ENCODE data around the gene DTL. TPM values are rescaled to one million over a fixed set of nuclear protein-coding genes. Genes with fewer than 3 reads are reported as not detected.
"Not testable (repeated sequence)": the region's sequence is repeated elsewhere in the genome, so short reads cannot be mapped to it uniquely, and the experiment has no call there.

DTL gene
- total RNA-seq = 10 to 100 TPM; 70.6 to 72.2 TPM

DNA sequence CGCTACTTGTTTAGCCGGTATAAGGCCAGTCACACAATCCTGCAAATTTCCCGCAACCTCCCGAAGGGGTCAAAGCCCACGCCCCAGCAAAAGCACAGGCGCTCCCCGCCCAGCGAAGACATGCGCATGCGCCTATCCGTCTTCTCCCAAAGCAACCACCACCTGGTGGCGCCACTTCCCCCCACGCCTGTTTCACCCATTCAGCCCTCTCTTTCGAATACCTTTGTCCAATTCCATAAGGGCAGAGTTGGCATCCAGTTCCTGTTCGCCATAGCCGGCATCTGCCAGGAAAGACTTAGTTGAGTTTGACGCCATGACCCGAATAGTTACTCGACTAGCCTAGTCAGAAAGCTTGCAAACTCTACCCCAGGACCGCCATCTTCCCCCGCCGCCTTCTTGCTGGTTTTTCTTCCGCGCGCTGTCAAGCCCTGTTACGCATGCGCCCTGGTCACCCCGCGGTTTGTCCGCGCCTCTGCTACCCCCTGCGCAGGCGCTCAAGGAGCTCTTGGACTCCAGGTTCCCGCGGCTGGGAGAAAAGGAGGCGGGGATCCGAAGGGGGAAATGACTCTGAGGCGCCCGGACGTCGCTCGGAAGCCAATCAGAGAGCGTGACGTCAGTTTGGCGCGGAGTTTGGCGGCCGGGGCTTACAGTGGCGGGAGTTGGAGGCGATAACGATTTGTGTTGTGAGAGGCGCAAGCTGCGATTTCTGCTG is at the start of gene DTL, which contains the start of gene INTS7:
TSS of gene DTL (plus strand) at position 626 of the 712 bp plus-strand sequence. CDS start 143 bp downstream, outside the sequence.
TSS of gene INTS7 (minus strand) at position 435 of the 712 bp plus-strand sequence. CDS start at position 315, 120 bp downstream.
- Mint-ChIP-seq H3K4me3 (peak within 1 kb of the TSS; percentile 92), H3K4me1 (peaks cover 47% of the 10 kb centered on the region), H3K27ac (peak within 1 kb of the TSS; percentile 98), H3K9me3 (no peaks in the 10 kb centered on the region), H3K36me3 (ENCODE audit: low read depth) (peaks cover 79% of the 10 kb centered on the region), H3K27me3 (no peaks in the 10 kb centered on the region)
- ATAC-seq (replicated peaks) = peak; percentile 81

DNA sequence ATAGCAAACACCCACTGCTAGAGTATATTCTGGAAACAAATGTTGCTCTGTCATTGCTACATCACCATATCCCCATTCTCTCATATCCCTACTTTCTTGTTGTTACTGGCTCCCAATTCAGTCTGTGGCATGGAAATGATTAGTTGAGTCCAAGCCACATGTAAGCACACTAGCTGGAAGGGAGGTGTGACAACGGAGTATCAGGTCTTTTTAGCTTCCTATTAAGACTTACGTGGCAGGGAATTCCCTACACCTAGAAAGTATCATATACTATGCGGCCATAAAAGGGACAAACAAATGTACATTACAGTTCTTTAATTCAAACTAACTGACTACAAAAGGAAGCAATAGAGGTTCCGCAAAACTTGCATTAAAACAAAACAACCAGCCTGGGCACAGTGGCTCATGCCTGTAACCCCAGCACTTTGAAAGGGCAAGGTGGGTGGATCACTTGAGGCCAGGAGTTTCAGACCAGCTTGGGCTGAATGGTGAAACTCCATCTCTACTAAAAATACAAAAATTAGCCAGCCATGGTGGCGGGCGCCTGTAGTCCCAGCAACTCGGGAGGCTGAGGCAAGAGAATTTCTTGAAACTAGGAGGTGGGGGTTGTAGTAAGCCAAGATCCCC is 48.8 kb upstream of the DTL start:
- no peak overlapping the region for H3K4me3 Mint-ChIP-seq
- no peaks in the 10 kb centered on the region for H3K9me3 Mint-ChIP-seq
- H3K27me3 Mint-ChIP-seq = no peaks in the 10 kb centered on the region
- peak; percentile 29 for ATAC-seq (replicated peaks)
- peaks cover 76% of the 10 kb centered on the region for H3K36me3 Mint-ChIP-seq (ENCODE audit: low read depth)
- H3K27ac Mint-ChIP-seq = peak overlapping the region; percentile 41
- H3K4me1 Mint-ChIP-seq = no peaks in the 10 kb centered on the region

DNA sequence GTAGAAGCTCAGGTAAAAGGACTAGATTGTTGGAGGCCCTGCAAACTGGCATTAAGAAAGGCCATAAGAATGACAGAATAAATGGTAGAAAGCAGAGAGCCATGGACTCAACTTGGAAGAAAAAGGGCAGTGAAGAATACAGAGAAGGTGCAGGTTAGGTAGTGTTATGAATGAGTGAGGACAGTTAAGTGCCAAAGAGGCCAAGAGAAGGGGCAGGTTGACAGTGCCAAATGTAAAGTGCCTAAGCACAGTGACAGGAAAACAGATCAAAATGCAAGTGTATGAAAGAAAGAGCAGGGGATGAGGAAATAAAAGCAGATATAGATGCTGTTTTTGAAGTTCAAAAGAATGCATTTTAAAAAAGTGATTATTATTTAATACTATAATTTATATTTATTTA is 43.9 kb upstream of the DTL start:
- H3K27ac Mint-ChIP-seq = no peak overlapping the region
- ATAC-seq (replicated peaks) = no peak
- H3K4me3 Mint-ChIP-seq = no peak overlapping the region
- H3K9me3 Mint-ChIP-seq = no peaks in the 10 kb centered on the region
- H3K36me3 Mint-ChIP-seq (ENCODE audit: low read depth) = peaks cover 56% of the 10 kb centered on the region
- H3K27me3 Mint-ChIP-seq = no peaks in the 10 kb centered on the region
- peaks cover 4% of the 10 kb centered on the region for H3K4me1 Mint-ChIP-seq

DNA sequence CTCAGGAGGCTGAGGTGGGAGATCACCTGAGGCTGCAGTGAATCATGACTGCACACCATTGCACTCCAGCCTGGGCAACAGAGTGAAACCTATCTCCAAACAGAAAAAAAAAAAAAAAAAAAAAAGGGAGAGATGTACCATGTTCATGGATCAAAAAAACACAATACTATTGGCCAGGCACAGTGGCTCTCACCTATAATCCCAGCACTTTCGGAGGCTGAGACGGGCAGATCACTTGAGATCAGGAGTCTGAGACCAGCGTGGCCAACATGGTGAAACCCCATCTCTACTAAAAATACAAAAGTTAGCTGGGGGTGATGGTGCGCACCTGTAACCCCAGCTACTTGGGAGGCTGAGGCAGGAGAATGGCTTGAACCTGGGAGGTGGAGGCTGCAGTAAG is 38.1 kb upstream of the DTL start:
- H3K27ac Mint-ChIP-seq; H3K27me3 Mint-ChIP-seq; H3K4me1 Mint-ChIP-seq; ATAC-seq (replicated peaks); H3K9me3 Mint-ChIP-seq; H3K4me3 Mint-ChIP-seq: not testable (repeated sequence)
- H3K36me3 Mint-ChIP-seq (ENCODE audit: low read depth) = peaks cover 70% of the 10 kb centered on the region

DNA sequence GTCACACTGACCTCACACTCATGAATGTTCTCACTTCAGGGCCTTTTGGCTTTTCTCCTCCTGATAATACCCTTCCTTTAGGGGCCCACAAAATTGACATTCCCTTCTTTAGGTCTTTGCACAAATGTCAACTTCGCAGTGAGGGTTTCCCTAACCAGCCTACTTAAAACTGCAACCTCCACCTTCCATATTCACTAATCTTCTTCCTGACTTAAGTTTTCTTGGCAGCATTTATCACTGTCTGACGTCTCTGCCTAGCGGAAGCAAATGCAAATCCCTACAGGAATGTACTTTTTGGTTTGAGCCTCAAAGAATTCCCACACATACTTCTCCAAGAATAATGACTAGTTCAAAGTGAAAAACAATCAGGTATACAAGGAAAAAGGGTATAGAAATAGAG is 33.0 kb upstream of the DTL start:
- H3K27ac Mint-ChIP-seq = no peak overlapping the region
- ATAC-seq (replicated peaks) = no peak
- H3K27me3 Mint-ChIP-seq = no peaks in the 10 kb centered on the region
- H3K9me3 Mint-ChIP-seq = no peaks in the 10 kb centered on the region
- no peaks in the 10 kb centered on the region for H3K4me1 Mint-ChIP-seq
- peaks cover 88% of the 10 kb centered on the region for H3K36me3 Mint-ChIP-seq (ENCODE audit: low read depth)
- no peak overlapping the region for H3K4me3 Mint-ChIP-seq

GRCh38 chr1:212004895-212005608 is 30.5 kb upstream of the DTL start:
- no peaks in the 10 kb centered on the region for H3K27me3 Mint-ChIP-seq
- no peaks in the 10 kb centered on the region for H3K4me1 Mint-ChIP-seq
- ATAC-seq (replicated peaks) = no peak
- no peak overlapping the region for H3K27ac Mint-ChIP-seq
- no peak overlapping the region for H3K4me3 Mint-ChIP-seq
- no peaks in the 10 kb centered on the region for H3K9me3 Mint-ChIP-seq
- H3K36me3 Mint-ChIP-seq (ENCODE audit: low read depth) = peaks cover 85% of the 10 kb centered on the region

DNA sequence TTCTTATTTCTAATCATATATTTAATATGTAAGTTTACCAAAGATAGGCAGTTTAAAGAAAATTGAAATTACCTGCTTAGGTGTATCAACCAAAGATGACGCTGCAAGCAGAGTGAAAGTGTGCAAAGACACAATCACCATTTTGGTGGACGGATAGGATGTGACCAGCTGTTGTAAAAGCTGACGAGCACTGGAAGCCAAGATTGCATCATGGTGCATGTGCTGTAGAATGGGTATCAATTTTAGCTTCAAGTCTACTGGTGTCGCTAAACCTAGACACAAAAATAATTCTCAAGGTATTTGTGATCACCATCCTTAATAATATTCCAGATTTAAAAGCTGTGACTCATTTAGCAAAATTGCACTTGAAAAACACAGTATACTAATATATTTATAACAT is 28.4 kb upstream of the DTL start:
- Mint-ChIP-seq H3K4me3 (no peak overlapping the region), H3K4me1 (no peaks in the 10 kb centered on the region), H3K27me3 (no peaks in the 10 kb centered on the region), H3K27ac (no peak overlapping the region), H3K36me3 (ENCODE audit: low read depth) (peaks cover 72% of the 10 kb centered on the region), H3K9me3 (no peaks in the 10 kb centered on the region)
- no peak for ATAC-seq (replicated peaks)

DNA sequence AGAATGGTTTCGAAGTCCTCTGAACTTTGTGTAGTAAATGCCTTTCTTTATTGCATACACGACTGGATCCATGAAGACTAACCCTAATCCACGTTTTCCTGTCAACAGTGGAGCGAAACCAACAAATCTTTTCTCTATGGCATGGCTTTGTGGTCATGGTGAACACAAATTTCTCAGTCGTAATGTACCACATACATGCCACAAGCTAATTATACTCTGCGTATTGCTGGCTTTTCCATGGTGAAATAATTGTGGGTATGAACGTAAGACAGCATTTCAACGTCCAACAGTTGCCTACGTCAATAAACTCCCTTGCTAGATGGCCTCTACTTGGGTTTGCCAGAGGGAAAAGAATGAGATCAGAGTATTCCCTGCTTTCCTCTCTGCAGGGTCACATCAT is 27.7 kb upstream of the DTL start:
- Mint-ChIP-seq H3K36me3 (ENCODE audit: low read depth) (peaks cover 65% of the 10 kb centered on the region), H3K27ac (no peak overlapping the region), H3K4me3 (no peak overlapping the region), H3K27me3 (no peaks in the 10 kb centered on the region), H3K9me3 (no peaks in the 10 kb centered on the region), H3K4me1 (no peaks in the 10 kb centered on the region)
- ATAC-seq (replicated peaks) = no peak

- peaks cover 59% of the 10 kb centered on the region for H3K36me3 Mint-ChIP-seq (ENCODE audit: low read depth)
- no peaks in the 10 kb centered on the region for H3K9me3 Mint-ChIP-seq
- H3K4me3 Mint-ChIP-seq = no peak overlapping the region
- H3K4me1 Mint-ChIP-seq = no peaks in the 10 kb centered on the region
- no peaks in the 10 kb centered on the region for H3K27me3 Mint-ChIP-seq
- H3K27ac Mint-ChIP-seq = no peak overlapping the region
- no peak for ATAC-seq (replicated peaks)
Observed at GRCh38 chr1:212009561-212009960, 26.0 kb upstream of the DTL start.

DNA sequence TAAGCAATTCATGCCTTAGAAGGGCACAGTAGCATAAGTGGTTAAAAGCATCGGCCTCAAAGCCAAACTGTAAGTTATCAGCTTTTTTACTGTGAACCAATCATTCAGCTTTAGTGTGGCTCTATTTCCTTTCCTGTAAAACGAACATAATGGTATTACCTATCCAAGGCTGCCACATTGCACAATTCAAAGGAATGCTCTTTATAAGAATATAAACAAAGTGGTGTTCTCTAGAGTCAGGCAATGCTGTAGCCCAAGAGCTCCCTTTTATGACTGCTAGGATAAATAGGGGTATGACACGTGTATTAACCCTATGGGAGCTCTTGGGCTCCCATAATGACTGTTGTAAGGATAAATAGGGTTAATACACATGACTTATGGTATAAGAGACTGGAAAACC is 25.5 kb upstream of the DTL start:
- Mint-ChIP-seq H3K4me3 (no peak overlapping the region), H3K9me3 (no peaks in the 10 kb centered on the region), H3K27ac (no peak overlapping the region), H3K27me3 (no peaks in the 10 kb centered on the region), H3K4me1 (no peaks in the 10 kb centered on the region), H3K36me3 (ENCODE audit: low read depth) (peaks cover 59% of the 10 kb centered on the region)
- ATAC-seq (replicated peaks) = no peak

DNA sequence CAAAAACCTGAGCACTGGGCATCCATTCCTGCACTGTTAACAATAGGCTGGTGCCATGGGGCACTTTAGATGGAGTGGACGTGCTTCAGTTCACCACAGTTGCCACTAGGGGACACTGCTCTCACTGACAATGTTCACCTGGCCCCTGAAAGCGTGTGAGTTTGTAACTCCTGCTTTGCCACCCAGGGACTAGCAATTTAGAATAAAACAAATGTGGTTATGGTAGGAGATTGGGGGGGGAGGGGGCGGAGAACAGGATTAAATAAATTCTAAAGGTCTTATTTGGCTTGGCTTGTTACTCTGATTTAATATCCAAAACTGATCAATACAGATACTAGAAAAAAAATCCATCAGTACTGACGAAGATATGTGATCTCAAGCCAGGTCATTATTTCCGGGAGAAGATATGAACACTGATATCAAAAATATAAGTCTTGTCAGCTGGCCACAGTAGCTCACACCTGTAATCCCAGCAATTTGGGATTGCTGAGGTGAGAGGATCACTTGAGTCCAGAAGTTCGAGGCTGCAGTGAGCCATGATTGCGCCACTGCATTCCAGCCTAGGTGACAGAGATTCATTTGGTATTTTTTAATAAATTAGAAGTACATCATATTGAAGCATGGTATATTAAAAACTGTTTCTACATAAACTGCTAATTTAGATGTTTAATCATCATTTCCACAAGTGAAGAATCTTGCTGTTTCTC is 23.4 kb upstream of the DTL start:
- ATAC-seq (replicated peaks) = peak; percentile 92
- Mint-ChIP-seq H3K4me1 (no peaks in the 10 kb centered on the region), H3K27ac (no peak overlapping the region), H3K27me3 (no peaks in the 10 kb centered on the region), H3K9me3 (no peaks in the 10 kb centered on the region), H3K4me3 (no peak overlapping the region), H3K36me3 (ENCODE audit: low read depth) (peaks cover 57% of the 10 kb centered on the region)

DNA sequence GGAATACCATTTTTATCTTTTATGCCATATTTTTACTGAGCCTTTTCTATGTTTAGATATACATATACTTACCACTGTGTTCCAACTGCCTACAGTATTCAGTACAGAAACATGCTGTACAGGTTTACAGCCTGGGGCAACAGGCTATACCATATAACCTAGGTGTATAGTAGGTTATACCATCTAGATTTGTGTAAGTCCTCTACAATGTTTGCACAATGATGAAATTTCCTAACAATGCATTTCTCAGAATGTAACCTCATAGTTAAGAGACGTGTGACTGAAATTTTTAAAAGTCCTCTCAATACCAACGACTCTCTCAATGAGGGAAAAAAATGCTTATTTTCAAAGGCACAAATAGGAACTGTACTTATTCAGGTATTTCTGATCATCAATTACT is 21.9 kb upstream of the DTL start:
- Mint-ChIP-seq H3K27me3 (no peaks in the 10 kb centered on the region), H3K9me3 (no peaks in the 10 kb centered on the region), H3K27ac (no peak overlapping the region), H3K36me3 (ENCODE audit: low read depth) (peaks cover 55% of the 10 kb centered on the region), H3K4me3 (no peak overlapping the region), H3K4me1 (no peaks in the 10 kb centered on the region)
- ATAC-seq (replicated peaks) = no peak

- Mint-ChIP-seq H3K9me3 (peaks cover 4% of the 10 kb centered on the region), H3K36me3 (ENCODE audit: low read depth) (peaks cover 48% of the 10 kb centered on the region), H3K27me3 (no peaks in the 10 kb centered on the region), H3K27ac (no peak overlapping the region), H3K4me3 (no peak overlapping the region), H3K4me1 (peaks cover 5% of the 10 kb centered on the region)
- ATAC-seq (replicated peaks) = no peak
Observed at GRCh38 chr1:212020975-212021374, 14.6 kb upstream of the DTL start.

- H3K36me3 Mint-ChIP-seq (ENCODE audit: low read depth) = peaks cover 42% of the 10 kb centered on the region
- H3K4me1 Mint-ChIP-seq = peaks cover 5% of the 10 kb centered on the region
- no peak for ATAC-seq (replicated peaks)
- peaks cover 4% of the 10 kb centered on the region for H3K9me3 Mint-ChIP-seq
- no peak overlapping the region for H3K27ac Mint-ChIP-seq
- H3K27me3 Mint-ChIP-seq = no peaks in the 10 kb centered on the region
- H3K4me3 Mint-ChIP-seq = no peak overlapping the region
Observed at GRCh38 chr1:212021563-212021962, 14.0 kb upstream of the DTL start.
